ENCODE measurements around the gene ADAM12. TPM values are rescaled to one million over a fixed set of nuclear protein-coding genes. Genes with fewer than 3 reads are reported as not detected.

The ADAM12 gene
- total RNA-seq, 1 donor from 2014 or later, result 41.7 TPM

DNA sequence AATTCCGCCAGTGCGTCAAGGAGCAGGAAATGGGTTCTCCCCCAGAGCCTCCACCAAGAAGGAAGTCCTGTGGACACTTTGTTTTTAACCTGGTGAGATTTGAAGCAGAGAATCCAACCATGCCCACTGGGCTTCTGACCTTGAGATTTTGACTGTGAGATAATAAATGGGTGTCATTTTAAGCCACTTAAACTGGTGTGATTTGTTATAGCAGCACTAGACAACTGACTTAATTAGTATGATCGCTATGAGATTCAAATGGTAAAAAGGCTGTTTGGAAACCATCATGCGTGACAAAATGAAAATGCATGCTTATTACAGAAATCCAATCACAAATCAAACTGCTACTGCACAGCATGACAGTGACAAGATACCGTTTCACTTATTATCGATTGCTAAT, 98.0 kb downstream of the ADAM12 start:
- Mint-ChIP-seq H3K4me3 (ENCODE audit: unreplicated experiment) (no peak overlapping the region), H3K9me3 (ENCODE audit: unreplicated experiment) (no peaks in the 10 kb centered on the region), H3K4me1 (ENCODE audit: unreplicated experiment) (peaks cover 2% of the 10 kb centered on the region), H3K27ac (ENCODE audit: unreplicated experiment) (no peak overlapping the region), H3K36me3 (ENCODE audit: unreplicated experiment) (peaks cover 3% of the 10 kb centered on the region), H3K27me3 (ENCODE audit: unreplicated experiment) (no peaks in the 10 kb centered on the region)
- TF ChIP-seq, protein P1, sequence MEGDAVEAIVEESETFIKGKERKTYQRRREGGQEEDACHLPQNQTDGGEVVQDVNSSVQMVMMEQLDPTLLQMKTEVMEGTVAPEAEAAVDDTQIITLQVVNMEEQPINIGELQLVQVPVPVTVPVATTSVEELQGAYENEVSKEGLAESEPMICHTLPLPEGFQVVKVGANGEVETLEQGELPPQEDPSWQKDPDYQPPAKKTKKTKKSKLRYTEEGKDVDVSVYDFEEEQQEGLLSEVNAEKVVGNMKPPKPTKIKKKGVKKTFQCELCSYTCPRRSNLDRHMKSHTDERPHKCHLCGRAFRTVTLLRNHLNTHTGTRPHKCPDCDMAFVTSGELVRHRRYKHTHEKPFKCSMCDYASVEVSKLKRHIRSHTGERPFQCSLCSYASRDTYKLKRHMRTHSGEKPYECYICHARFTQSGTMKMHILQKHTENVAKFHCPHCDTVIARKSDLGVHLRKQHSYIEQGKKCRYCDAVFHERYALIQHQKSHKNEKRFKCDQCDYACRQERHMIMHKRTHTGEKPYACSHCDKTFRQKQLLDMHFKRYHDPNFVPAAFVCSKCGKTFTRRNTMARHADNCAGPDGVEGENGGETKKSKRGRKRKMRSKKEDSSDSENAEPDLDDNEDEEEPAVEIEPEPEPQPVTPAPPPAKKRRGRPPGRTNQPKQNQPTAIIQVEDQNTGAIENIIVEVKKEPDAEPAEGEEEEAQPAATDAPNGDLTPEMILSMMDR (IDR thresholded peaks at IDR 0.05), result no peak
- no peak for DNase-seq (ENCODE audit: extremely low spot score, unreplicated experiment)

DNA sequence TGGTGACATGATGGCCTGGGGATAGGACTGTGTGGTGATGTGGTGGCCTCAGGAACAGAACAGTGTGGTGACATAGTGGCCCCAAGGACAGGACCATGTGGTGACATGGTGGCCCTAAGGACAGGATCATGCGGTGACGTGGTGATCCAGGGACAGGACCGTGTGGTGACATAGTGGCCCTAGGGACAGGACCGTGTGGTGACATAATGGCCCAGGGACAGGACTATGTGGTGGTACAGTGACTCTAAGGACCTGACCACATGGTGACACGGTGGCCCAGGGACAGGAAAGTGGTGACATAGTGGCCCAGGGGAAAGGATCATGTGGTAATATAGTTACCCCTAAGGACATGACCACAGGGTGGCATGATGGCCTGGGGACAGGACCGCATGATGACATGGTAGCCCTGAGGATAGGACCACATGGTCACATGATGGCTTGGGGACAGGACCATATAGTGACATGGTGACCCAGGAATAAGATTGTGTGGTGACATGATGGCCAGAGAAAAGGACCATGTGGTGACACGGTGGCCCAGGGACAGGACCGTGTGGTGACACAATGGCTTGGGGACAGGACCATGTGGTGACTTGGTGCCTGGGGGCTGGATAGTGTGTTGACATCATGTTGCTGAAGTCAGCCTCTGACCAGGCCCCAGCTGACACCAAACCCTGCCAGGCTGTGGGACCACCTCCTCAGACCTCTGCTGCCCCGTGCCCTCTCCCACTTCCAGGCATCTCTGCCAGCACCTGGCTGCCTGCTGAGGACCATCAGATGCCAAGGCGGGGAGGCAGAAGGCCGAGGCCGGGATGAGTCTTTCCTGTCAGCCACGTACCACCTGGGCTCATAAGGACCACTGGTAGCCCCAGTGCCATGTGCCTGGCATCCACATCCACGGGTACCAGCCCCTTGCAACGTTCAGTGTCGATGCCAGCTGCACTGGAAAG, 99.5 kb downstream of the ADAM12 start:
- Mint-ChIP-seq H3K4me1 (ENCODE audit: unreplicated experiment) (no peaks in the 10 kb centered on the region), H3K27me3 (ENCODE audit: unreplicated experiment) (no peaks in the 10 kb centered on the region), H3K9me3 (ENCODE audit: unreplicated experiment) (no peaks in the 10 kb centered on the region), H3K27ac (ENCODE audit: unreplicated experiment) (no peak overlapping the region), H3K36me3 (ENCODE audit: unreplicated experiment) (peaks cover 3% of the 10 kb centered on the region), H3K4me3 (ENCODE audit: unreplicated experiment) (no peak overlapping the region)
- DNase-seq (ENCODE audit: extremely low spot score, unreplicated experiment), result no peak
- TF ChIP-seq, protein P1 (IDR thresholded peaks at IDR 0.05), result no peak

DNA sequence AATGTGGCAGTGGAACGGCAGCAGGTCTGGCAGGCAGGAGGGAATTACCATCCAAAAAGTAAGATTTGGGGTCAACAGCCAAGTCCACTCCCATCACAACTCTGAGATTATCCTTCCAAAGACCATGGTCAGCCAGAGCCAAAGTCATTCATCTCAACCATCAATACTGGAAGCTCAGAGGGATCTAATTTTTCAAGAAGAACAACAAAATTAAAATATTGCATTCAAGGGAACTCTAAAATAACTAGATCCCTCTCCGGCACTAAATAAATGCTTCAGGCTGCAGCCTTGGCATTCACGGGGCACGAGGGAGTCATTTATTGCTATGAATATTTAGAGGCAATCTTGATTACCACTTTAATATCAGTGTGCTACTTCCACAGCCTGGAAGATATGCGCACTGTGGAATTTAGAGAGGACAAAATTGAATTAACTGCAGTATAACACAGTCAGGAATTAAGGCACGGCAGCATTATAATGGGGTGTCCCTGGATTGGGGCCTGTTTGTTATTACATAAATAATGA, 102.0 kb downstream of the ADAM12 start:
- peaks cover 5% of the 10 kb centered on the region for H3K4me1 Mint-ChIP-seq (ENCODE audit: unreplicated experiment)
- DNase-seq (ENCODE audit: extremely low spot score, unreplicated experiment), result no peak
- TF ChIP-seq, protein P1 (IDR thresholded peaks at IDR 0.05), result no peak
- H3K9me3 Mint-ChIP-seq (ENCODE audit: unreplicated experiment), result no peaks in the 10 kb centered on the region
- H3K36me3 Mint-ChIP-seq (ENCODE audit: unreplicated experiment), result peaks cover 3% of the 10 kb centered on the region
- H3K27me3 Mint-ChIP-seq (ENCODE audit: unreplicated experiment), result no peaks in the 10 kb centered on the region
- no peak overlapping the region for H3K4me3 Mint-ChIP-seq (ENCODE audit: unreplicated experiment)
- no peak overlapping the region for H3K27ac Mint-ChIP-seq (ENCODE audit: unreplicated experiment)

- Mint-ChIP-seq H3K27ac (ENCODE audit: unreplicated experiment) (no peak overlapping the region), H3K27me3 (ENCODE audit: unreplicated experiment) (no peaks in the 10 kb centered on the region), H3K4me1 (ENCODE audit: unreplicated experiment) (peaks cover 5% of the 10 kb centered on the region), H3K9me3 (ENCODE audit: unreplicated experiment) (no peaks in the 10 kb centered on the region), H3K36me3 (ENCODE audit: unreplicated experiment) (no peaks in the 10 kb centered on the region), H3K4me3 (ENCODE audit: unreplicated experiment) (no peak overlapping the region)
- DNase-seq (ENCODE audit: extremely low spot score, unreplicated experiment), result no peak
- TF ChIP-seq, protein P1 (IDR thresholded peaks at IDR 0.05), result no peak
Measured at GRCh38 chr10:126283307-126283706, 105.0 kb downstream of the ADAM12 start.

- Mint-ChIP-seq H3K27ac (ENCODE audit: unreplicated experiment) (no peak overlapping the region), H3K27me3 (ENCODE audit: unreplicated experiment) (no peaks in the 10 kb centered on the region), H3K36me3 (ENCODE audit: unreplicated experiment) (no peaks in the 10 kb centered on the region), H3K4me3 (ENCODE audit: unreplicated experiment) (no peak overlapping the region), H3K9me3 (ENCODE audit: unreplicated experiment) (no peaks in the 10 kb centered on the region), H3K4me1 (ENCODE audit: unreplicated experiment) (peaks cover 5% of the 10 kb centered on the region)
- TF ChIP-seq, protein P1 (IDR thresholded peaks at IDR 0.05), result no peak
- no peak for DNase-seq (ENCODE audit: extremely low spot score, unreplicated experiment)
Measured at GRCh38 chr10:126278851-126279250, 109.4 kb downstream of the ADAM12 start.

Data from osteocyte (in vitro differentiated cells).